Stimulated activated CD4-positive, alpha-beta T cell treated with anti-CD3 and anti-CD28 coated beads, Interleukin-4, amount 100 ng/mL, for 24 hours (primary cell): ENCODE data around the gene SLC7A7.
"Not testable (repeated sequence)": the region's sequence is repeated elsewhere in the genome, so short reads cannot be mapped to it uniquely, and the experiment has no call there.

ENCODE experiments used
- DNase-seq: peaks from one replicate; pipeline ENCODE4 v3.0.0-alpha.2; 2020

Gene SLC7A7

GRCh38 chr14:22820731-22821130 is 5.5 kb upstream of the SLC7A7 start:
- DNase-seq = no peak

- DNase-seq = no peak
Measured at GRCh38 chr14:22819151-22819988, 4.1 kb upstream of the SLC7A7 start.

GRCh38 chr14:22814373-22814772 is 862 bp downstream of the SLC7A7 start:
- DNase-seq = no peak

GRCh38 chr14:22813145-22813544 is 2.1 kb downstream of the SLC7A7 start:
- no peak for DNase-seq

- no peak for DNase-seq
Measured at GRCh38 chr14:22812744-22813143, 2.5 kb downstream of the SLC7A7 start.

- DNase-seq = no peak
Measured at GRCh38 chr14:22811722-22812121, 3.5 kb downstream of the SLC7A7 start.

GRCh38 chr14:22808388-22809209 is 6.6 kb downstream of the SLC7A7 start:
- no peak for DNase-seq

GRCh38 chr14:22807432-22808087 is 7.7 kb downstream of the SLC7A7 start:
- DNase-seq = no peak

GRCh38 chr14:22805235-22805634 is 10.0 kb downstream of the SLC7A7 start:
- not testable (repeated sequence) for DNase-seq

- DNase-seq = no peak
Measured at GRCh38 chr14:22803687-22803974, 11.6 kb downstream of the SLC7A7 start.

- DNase-seq = no peak
Measured at GRCh38 chr14:22802860-22803686, 12.2 kb downstream of the SLC7A7 start.

- no peak for DNase-seq
Measured at GRCh38 chr14:22801716-22802115, 13.5 kb downstream of the SLC7A7 start.

GRCh38 chr14:22800346-22800745 is 14.9 kb downstream of the SLC7A7 start:
- no peak for DNase-seq

GRCh38 chr14:22798528-22798927 is 16.7 kb downstream of the SLC7A7 start:
- DNase-seq = no peak

GRCh38 chr14:22797017-22797917 is 18.0 kb downstream of the SLC7A7 start:
- no peak for DNase-seq

- no peak for DNase-seq
Measured at GRCh38 chr14:22796087-22796707, 19.0 kb downstream of the SLC7A7 start.

GRCh38 chr14:22794551-22794951 is 20.7 kb downstream of the SLC7A7 start:
- no peak for DNase-seq

GRCh38 chr14:22793976-22794375 is 21.3 kb downstream of the SLC7A7 start:
- DNase-seq = no peak

GRCh38 chr14:22793550-22793949 is 21.7 kb downstream of the SLC7A7 start:
- DNase-seq = not testable (repeated sequence)

GRCh38 chr14:22792158-22792557 is 23.1 kb downstream of the SLC7A7 start:
- DNase-seq = no peak

- DNase-seq = no peak
Measured at GRCh38 chr14:22791301-22791700, 23.9 kb downstream of the SLC7A7 start.
